ENCODE measurements around the gene ARFGAP3.

Gene ARFGAP3

DNA sequence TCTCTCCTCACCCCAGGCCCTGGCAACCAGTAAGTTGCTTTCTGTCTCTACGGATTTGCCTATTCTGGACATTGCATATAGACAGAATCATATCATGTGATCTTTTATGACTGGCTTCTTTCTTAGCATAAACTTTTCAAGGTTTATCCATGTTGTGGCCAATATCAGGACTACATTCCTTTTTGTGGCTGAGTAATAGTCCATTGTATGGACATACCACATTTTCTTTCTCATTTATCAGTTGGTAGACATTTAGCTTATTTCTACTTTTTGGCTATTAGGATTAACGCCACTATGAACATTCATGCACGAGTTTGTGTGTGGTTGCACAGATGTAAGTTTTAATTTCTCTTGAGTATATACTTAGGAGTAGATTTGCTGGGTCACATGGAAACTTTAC lies 35.7 kb downstream of the ARFGAP3 start:
- no peak for DNase-seq (ENCODE audit: low read depth in 1 of 2, low spot score in 1 of 2)

GRCh38 chr22:42820045-42820763 lies 36.9 kb downstream of the ARFGAP3 start:
- DNase-seq (ENCODE audit: low read depth in 1 of 2, low spot score in 1 of 2) = no peak

DNA sequence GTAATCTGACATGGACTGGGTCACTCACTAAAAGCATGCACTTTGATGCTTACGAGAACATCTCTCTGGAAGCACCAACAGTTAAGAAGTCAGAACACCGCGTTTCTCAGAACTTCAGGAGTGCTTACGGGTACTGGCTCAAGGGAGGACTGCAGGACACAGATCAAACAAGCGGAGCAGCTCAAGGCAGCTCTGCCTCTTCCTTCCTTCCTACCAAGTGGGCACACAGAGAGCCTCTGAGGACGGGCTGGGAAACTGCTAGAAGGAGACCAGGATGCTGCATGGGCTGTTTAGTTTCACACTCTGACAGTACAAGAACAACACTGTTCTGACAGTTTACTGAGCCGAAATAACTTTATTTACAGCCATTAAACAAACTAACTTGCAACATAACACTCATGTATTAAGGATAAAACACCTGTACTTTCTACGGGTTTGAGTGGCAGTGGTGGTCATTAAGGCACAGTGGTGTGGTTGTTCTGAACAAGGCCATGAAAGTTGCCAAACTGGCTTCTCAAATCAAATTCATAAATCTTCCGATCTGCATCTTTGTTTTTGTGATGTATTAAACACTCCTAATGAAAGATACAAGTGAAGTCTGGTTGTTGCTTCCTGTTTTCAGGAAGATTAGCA lies 37.5 kb downstream of the ARFGAP3 start:
- no peak for DNase-seq (ENCODE audit: low read depth in 1 of 2, low spot score in 1 of 2)

- DNase-seq (ENCODE audit: low read depth in 1 of 2, low spot score in 1 of 2) = no peak
These were observed 39.5 kb downstream of the ARFGAP3 start for GRCh38 chr22:42817556-42817955.

DNA sequence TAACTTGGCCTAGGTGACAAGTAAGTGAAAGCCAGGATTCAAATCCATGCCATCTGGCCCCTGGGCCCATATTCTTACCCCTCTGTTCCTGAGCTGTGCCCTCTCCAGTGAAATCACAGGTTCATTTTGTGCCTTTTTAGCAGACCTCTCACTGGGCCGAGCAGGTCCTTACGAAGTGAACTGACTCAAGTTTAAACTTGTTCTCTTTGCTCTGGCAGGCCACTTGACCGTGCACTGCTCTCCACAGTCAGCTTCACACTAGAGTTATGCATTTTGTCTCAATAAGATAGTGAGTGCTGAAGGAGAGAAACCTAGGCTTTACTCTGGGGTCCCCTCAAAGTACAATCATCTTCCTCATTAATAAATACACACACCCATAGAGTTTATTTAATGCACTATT lies 40.7 kb downstream of the ARFGAP3 start:
- DNase-seq (ENCODE audit: low read depth in 1 of 2, low spot score in 1 of 2) = no peak

GRCh38 chr22:42814616-42815015 lies 42.5 kb downstream of the ARFGAP3 start:
- DNase-seq (ENCODE audit: low read depth in 1 of 2, low spot score in 1 of 2) = no peak

DNA sequence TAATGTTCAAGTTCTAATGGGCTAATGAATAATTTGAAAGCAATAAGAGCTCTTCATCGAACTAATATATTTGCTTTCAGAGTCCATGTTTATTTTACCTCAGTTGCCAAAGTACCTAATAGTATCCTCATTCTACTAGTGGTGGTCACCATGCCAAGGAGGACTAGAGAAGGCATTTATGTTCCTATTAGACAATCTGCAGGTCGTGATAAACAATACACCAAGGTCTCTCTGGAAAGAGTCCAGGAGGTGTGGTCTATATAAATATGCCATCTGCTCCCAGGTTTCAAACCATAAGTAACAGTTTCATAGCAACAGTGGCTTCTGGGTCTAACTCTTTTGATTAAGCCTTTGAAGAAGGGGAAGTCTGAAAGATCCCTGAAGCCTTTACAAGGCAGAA lies 42.9 kb downstream of the ARFGAP3 start:
- DNase-seq (ENCODE audit: low read depth in 1 of 2, low spot score in 1 of 2) = no peak

DNA sequence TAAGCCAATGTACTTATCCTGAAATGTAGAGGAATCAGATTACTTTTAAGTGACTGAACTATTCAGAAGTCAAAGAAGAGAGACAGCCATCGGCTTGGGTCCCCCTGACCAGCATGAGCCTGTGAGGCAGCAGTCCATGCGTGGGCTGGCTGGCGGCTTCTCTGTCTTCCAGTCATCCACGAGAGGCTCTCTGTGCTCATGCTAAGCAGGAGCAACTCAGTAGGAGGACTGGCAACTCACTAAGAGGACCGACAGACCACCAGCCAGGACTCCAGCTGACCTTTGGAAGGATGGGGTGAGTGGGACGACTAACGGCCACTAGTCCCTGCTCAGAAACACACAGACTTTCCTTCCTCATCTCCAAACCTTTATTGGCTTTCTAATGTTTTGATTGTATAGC lies 43.6 kb downstream of the ARFGAP3 start:
- no peak for DNase-seq (ENCODE audit: low read depth in 1 of 2, low spot score in 1 of 2)

GRCh38 chr22:42811459-42811858 lies 45.6 kb downstream of the ARFGAP3 start:
- no peak for DNase-seq (ENCODE audit: low read depth in 1 of 2, low spot score in 1 of 2)

DNA sequence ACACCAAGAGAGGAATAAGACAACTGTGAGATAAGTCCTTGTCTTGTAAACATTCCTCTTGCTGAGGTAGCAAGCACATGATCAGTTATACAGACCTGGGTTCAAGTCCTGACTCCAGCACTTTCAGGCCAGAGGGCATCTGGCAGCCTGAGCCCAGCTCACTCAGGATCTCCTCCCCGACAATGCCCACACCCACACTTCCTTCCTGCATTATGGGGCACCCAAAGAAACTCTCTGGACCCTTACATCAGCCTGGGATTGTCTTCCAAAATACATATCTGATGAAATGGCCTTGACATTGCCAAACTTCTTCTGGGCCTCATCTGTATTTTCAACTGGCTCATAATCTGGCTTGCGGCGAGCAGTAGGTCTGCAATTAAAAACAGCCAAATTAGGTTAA lies 48.6 kb downstream of the ARFGAP3 start:
- no peak for DNase-seq (ENCODE audit: low read depth in 1 of 2, low spot score in 1 of 2)

DNA sequence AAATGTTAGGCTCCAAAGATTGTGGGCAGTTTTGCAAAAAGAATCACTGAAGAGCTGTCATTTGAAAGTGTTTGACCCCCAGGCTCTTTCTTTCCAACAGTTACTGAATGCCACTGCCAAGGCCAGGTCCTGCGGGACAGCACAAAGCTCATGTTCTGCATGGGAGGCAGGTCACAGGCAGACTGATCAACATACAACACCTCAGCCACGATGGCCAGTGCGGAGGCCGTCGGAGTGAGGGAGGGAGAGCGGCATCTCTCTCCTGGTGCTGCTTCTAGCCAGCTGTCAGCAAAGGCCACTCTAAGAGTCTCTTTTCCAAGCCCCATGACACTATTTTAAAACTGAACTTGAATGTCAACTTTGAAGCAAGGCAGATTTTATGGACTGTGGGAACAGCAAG lies 49.9 kb downstream of the ARFGAP3 start:
- no peak for DNase-seq (ENCODE audit: low read depth in 1 of 2, low spot score in 1 of 2)

- DNase-seq (ENCODE audit: low read depth in 1 of 2, low spot score in 1 of 2) = no peak
These were observed 50.9 kb downstream of the ARFGAP3 start for GRCh38 chr22:42805998-42806830.

GRCh38 chr22:42805016-42805997 lies 51.8 kb downstream of the ARFGAP3 start:
- DNase-seq (ENCODE audit: low read depth in 1 of 2, low spot score in 1 of 2) = no peak

- no peak for DNase-seq (ENCODE audit: low read depth in 1 of 2, low spot score in 1 of 2)
These were observed 53.7 kb downstream of the ARFGAP3 start for GRCh38 chr22:42803389-42803788.

DNA sequence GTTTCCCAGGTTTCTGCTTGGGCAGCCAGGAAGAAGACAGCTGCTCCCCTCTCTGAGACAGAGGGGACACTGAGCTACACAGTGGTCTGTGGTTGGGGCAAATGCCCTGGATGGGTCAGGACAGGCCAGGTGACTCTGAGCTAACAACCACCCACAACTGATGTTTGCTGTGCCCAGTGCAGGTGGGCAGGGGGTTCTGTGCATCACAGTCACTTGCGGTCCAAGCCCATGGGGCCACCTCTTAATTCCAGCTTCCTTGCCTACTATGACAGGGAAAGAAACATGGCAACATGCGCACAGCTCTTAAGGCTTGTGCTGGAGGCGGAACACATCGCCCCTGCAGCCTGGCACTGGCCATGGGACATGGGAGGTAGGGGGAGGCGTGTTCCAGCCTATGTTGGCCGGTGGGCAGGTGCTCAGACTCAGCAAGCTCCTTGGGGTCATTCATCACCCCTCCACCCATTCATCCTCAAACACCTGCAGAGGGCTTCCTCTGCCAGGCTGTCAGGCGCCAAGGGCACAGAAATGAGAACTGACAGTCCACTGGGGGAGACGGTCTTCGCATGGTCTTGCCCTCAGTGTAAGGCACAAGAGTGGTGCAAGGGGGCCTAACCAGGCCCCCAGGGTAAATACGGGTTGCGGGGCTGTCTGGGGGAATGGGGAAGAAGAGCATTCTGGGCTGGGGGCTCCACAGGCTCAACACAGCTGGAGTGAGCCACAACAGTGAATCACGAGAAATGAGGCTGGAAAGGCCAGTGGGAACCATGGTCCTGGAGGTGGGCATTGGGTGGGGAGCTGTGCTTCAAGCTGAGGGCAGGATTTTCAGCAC lies 55.6 kb downstream of the ARFGAP3 start:
- no peak for DNase-seq (ENCODE audit: low read depth in 1 of 2, low spot score in 1 of 2)

DNA sequence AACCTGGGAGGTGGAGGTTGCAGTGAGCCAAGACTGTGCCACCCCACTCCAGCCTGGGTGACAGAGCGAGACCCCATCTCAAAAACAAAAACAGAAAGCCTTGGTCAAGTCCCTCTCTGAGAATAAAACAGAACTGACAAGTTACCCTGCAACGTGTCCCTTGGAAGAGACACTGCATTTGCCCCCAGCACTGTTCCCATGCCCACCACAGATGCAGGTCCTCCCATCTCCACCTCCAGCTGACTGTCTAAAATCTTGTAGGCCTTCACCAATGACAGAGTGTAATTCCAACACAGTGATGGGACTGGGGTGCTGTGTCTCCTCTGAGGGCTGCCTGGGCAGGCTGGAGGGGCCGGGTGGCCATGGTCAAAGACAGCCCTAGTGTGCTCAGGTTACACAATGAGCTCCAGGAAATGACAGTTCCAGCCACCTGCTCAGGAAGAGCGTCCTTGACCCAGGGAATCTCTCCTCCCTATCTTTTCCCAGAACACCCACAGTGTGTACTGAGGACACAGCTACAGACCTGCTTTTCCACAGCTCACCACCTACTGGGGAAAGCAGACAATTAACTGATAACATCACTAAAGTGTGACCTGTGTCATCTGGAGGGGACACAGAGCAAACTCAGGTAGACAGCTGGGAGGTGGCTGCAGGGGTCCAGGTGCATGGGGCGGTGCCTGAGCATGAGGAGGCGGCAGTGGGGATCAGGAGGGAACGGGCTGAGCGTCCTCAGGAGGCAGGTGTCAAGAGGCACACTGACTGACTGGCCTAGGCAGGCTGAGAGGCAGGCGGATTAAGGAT lies 56.4 kb downstream of the ARFGAP3 start:
- DNase-seq (ENCODE audit: low read depth in 1 of 2, low spot score in 1 of 2) = no peak

DNA sequence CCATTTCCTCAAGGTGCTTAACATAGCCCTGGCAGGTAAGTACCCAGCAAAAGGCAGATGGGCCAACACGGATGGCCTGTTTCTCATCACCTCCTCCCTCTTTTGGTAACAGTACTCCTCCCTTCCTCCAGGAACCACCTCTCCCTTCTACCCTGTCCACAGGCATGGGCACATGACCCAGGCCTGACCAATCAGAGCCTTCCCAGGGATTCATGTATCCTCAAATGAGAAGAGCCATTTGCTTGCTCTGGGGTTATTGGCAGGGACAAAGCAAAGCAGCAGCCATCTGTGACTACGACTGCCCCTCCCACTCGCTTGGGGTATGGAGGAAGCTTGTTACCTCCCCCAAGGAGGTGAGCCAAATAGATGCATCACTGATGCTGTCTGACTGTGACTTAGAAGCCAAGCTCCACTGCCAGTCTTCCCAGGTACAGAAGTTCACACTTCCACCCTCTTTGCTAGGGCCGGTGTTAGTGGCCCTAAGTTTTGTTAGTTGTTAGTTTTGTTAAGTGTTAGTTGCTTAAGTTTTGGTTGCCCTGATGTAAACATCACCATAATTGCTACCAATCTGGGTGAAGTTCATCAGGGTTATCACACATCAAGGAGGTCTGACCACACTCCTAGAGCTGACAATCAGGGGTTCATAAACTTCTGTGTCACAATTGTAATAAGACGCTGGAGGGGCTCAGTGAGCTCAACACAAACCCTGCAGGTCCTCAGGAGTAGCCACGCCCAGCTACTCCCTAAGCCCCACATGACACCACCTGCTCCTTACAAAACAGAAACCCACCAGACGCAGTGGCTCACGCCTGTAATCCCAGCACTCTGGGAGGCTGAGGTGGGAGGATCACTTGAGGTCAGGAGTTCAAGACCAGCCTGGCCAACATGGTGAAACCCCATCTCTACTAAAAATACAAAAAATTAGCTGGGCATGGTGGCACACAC lies 57.3 kb downstream of the ARFGAP3 start:
- no peak for DNase-seq (ENCODE audit: low read depth in 1 of 2, low spot score in 1 of 2)

DNA sequence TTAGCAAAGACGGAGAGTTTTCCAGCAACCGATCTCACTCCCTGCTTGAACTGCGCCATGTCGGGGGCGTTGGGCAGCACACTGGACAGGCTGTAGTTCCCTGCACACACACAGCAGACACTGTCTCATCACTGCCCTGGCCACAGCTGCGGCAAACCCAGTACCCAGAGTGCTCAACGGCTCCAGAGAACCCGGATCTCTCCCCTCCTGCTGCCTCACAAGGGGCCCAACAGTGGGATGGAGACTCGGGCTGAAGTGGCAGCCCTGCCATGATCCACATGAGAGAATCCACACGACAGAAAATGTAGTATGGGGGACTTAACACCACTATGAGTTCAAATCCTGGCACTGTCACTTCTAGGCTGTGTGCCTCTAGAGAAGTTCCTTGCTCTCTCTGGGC lies 58.0 kb downstream of the ARFGAP3 start:
- DNase-seq (ENCODE audit: low read depth in 1 of 2, low spot score in 1 of 2) = no peak
